GM12874 (cell line): Measurements from ENCODE around the gene CORO2A.

Experiments used
- TF ChIP-seq, protein P1 (sequence below): IDR thresholded peaks from 2 replicates; pipeline ENCODE4 v1.5.1; 2011; ENCODE audit warnings: low read depth, mild to moderate bottlenecking, control low read depth, low read length, moderate library complexity; ENCODE audit not compliant: insufficient read depth

CORO2A gene

DNA sequence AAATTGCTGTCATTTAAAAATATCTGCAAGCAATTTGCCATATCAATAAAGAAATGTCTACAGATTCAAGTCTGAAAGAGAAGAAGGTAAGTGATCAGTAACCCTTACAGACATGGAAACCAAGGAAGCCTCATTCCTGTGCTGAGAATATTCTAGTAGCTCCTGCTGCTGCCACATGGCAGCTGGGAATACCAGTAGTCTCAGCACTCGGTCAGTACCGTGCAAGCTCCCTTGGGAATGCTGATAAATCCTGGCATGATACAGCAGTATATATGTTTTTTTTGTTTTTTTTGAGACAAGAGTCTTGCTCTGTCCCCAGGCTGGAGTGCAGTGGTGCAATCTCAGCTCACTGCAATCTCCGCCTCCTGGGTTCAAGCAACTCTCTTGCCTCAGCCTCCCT is 108.0 kb downstream of the CORO2A start:
- TF ChIP-seq, protein P1, sequence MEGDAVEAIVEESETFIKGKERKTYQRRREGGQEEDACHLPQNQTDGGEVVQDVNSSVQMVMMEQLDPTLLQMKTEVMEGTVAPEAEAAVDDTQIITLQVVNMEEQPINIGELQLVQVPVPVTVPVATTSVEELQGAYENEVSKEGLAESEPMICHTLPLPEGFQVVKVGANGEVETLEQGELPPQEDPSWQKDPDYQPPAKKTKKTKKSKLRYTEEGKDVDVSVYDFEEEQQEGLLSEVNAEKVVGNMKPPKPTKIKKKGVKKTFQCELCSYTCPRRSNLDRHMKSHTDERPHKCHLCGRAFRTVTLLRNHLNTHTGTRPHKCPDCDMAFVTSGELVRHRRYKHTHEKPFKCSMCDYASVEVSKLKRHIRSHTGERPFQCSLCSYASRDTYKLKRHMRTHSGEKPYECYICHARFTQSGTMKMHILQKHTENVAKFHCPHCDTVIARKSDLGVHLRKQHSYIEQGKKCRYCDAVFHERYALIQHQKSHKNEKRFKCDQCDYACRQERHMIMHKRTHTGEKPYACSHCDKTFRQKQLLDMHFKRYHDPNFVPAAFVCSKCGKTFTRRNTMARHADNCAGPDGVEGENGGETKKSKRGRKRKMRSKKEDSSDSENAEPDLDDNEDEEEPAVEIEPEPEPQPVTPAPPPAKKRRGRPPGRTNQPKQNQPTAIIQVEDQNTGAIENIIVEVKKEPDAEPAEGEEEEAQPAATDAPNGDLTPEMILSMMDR: no peak

DNA sequence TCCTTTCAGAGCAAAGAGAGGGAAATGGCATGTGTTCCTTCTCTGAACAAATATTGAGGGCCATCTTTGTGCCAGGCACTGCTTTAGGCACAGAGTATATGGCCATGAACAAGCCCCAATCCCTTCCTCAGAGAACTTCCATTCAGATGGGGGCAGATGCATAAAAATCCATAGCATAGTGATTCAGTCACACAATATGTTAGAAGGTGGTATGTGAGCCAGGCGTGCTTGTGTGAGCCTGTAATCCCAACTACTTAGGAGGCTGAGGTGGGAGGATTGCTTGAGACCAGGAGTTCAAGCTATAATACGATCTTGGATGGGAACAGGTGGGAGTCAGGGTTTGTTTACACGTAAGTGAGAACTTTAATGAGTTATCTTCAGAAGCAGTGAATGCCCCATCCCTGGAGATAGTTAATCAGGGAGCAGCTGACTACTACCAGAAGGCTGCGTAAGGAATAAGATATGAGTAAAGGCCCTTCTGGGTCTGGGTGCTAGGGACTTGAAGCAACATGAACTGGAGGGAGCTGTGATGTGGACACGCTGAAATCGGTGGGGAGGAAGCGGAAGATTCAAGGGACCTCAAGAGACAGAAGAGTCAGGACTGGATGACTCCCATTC is 108.8 kb downstream of the CORO2A start:
- TF ChIP-seq, protein P1: no peak

DNA sequence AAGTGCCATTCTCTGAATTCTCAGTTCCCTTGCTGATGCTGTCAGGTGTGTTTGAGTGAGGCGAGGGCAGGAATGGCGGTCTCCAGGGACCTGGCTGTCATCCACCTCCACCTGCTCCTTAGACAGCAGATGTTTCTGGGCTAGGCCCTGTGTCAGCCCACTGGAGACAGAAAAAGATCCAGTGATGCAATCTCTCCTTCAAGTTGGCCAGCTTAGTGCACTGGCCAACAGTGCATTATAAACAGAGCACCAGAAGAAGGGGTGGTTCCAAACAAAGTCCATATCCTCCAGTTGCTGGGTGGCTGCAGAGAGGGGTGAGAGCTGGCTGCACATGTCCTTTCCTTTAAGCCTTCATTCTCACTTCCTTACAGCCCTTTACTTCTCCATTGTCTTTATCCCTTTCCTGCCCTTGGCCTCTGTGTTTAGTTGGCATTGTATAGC is 109.4 kb downstream of the CORO2A start:
- TF ChIP-seq, protein P1: no peak

DNA sequence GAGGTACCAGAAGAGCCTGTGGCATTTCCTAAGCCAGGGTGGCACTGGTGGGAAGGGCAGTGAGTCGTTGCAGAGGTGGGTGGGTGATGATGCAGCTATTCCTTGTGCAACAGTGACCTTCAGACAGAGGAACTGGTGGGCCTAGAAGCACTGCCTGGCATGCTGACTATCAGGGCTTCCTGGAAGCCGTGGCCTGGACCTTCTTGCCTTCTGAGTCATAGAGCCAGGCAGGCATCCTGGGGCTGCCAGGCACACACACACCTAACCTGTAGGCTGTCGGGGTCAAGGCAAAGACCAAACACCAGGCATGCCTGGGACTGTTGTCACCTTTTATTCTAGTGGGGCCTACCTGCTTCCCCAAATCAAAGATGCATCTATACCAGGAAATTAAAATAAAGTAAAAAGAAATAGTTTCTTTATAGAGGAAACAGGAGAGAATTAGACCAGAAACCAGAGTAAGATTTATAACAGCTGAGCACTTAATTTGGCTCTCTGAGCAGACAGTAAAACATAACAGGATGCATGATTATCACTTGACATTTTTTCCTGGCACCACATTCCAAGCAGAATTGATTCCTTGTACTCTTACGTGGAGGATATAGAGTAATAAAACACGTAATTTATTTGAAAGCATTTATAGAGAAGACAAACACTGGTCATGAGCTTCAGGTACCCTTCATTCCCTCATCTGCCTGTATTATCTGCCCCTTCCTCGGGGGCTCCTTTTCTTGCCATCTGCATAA is 110.8 kb downstream of the CORO2A start:
- TF ChIP-seq, protein P1: no peak

DNA sequence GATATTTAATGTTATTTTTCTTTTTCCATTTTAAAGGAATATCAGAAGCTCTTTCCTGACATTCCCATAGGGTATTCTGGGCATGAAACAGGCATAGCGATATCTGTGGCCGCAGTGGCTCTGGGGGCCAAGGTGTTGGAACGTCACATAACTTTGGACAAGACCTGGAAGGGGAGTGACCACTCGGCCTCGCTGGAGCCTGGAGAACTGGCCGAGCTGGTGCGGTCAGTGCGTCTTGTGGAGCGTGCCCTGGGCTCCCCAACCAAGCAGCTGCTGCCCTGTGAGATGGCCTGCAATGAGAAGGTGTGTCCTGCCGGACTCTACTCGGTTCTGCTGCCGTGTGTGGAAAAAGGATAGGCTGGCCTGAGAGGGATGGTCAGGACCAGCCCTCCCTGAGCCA is 111.7 kb downstream of the CORO2A start:
- TF ChIP-seq, protein P1: no peak

DNA sequence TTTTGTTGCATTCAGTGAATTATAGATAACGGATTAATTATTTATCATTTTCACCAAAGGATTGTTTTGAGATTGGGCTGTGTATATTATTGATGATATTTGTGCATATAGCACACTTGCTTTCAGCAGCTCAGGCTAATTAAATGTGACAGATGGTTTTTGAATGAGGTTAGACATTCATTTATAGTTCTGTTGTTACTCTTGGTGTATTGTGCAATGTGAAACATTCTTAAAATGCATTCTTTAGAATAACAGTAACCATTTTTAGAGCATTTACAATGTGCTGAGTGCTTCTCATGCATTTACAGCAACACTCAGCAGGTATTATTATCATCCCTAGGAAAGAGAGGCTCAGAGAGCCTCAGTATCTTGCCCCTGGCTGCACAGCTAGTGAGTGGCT is 112.1 kb downstream of the CORO2A start:
- TF ChIP-seq, protein P1: no peak

DNA sequence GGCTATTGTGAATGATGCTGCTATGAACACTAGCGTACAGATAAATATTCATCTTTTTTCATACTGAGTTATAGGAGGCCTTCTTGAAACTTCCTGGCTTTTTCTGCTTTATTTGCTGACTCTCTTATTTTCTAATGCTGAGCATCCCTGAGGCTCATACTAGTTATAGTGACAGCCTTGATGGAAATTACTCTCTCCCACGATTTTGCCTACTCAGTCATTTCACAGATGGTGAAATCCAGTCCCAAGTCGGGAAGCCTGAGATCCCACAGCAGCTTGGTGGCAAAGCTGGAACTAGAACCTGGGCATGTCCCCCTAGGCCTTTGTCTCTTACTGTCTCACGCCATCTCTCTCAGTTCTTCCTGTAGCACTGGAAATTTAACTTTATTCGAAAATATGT is 113.5 kb downstream of the CORO2A start:
- TF ChIP-seq, protein P1: no peak
